NCI-H774 (cell line): ENCODE results near the gene RNF130.
"Not testable (repeated sequence)": the region's sequence is repeated elsewhere in the genome, so short reads cannot be mapped to it uniquely, and the experiment has no call there.

ENCODE experiments used
- DNase-seq: peaks from one replicate; lab custom pipeline; 2025; lab: John Stamatoyannopoulos, UW

The RNF130 gene

GRCh38 chr5:179974246-179974945 is 97.2 kb downstream of the RNF130 start:
- DNase-seq = no peak

GRCh38 chr5:179973391-179973790 is 98.2 kb downstream of the RNF130 start:
- DNase-seq = no peak

- DNase-seq = no peak
Observed at GRCh38 chr5:179969110-179969509, 102.4 kb downstream of the RNF130 start.

- no peak for DNase-seq
Observed at GRCh38 chr5:179967489-179967888, 104.1 kb downstream of the RNF130 start.

GRCh38 chr5:179964015-179964414 is 107.5 kb downstream of the RNF130 start:
- DNase-seq = no peak

- no peak for DNase-seq
Observed at GRCh38 chr5:179963375-179963774, 108.2 kb downstream of the RNF130 start.

GRCh38 chr5:179960204-179960831 is 111.2 kb downstream of the RNF130 start:
- DNase-seq = no peak

- DNase-seq = no peak
Observed at GRCh38 chr5:179959641-179960040, 111.9 kb downstream of the RNF130 start.

GRCh38 chr5:179959118-179959517 is 112.4 kb downstream of the RNF130 start:
- not testable (repeated sequence) for DNase-seq

GRCh38 chr5:179955630-179956029 is 115.9 kb downstream of the RNF130 start:
- DNase-seq = no peak

- DNase-seq = no peak
Observed at GRCh38 chr5:179955062-179955461, 116.5 kb downstream of the RNF130 start.

- no peak for DNase-seq
Observed at GRCh38 chr5:179954434-179954833, 117.1 kb downstream of the RNF130 start.

GRCh38 chr5:179953987-179954386 is 117.6 kb downstream of the RNF130 start:
- DNase-seq = no peak

GRCh38 chr5:179936976-179937681 is 134.4 kb downstream of the RNF130 start:
- no peak for DNase-seq

GRCh38 chr5:179930788-179931473 is 140.6 kb downstream of the RNF130 start:
- peak; percentile 79 for DNase-seq

GRCh38 chr5:179927824-179928223 is 143.7 kb downstream of the RNF130 start:
- no peak for DNase-seq

- no peak for DNase-seq
Observed at GRCh38 chr5:179926657-179927056, 144.9 kb downstream of the RNF130 start.

GRCh38 chr5:179923436-179923835 is 148.1 kb downstream of the RNF130 start:
- no peak for DNase-seq

GRCh38 chr5:179920175-179920574 is 151.4 kb downstream of the RNF130 start:
- no peak for DNase-seq

- DNase-seq = no peak
Observed at GRCh38 chr5:179919487-179920060, 152.0 kb downstream of the RNF130 start.

- DNase-seq = no peak
Observed at GRCh38 chr5:179918742-179919486, 152.6 kb downstream of the RNF130 start.
